OCI-LY7 (cell line): ENCODE results near the gene DEPDC7. TPM values are rescaled to one million over a fixed set of nuclear protein-coding genes. Genes with fewer than 3 reads are reported as not detected.

Experiments
- BruUV-seq: library from RNA; stranded (reverse); fragments of 400-500 nt; replicated peaks from 2 replicates; lab custom pipeline; 2021; lab: Mats Ljungman, UMichigan
- CTCF ChIA-PET: fragments of 300-600 bp; sonication (Branson Sonifier 250); formaldehyde crosslinking; loops from one replicate; lab custom pipeline; 2022; ENCODE audit warnings: antibody characterized with exemption; ENCODE audit not compliant: unreplicated experiment; lab: Charles Lee
- POLR2A ChIA-PET: fragments of 300-600 bp; sonication (Branson Sonifier 250); formaldehyde crosslinking; loops from one replicate; lab custom pipeline; 2022; ENCODE audit warnings: antibody characterized with exemption; lab: Charles Lee
- DNase-seq: peaks from one replicate; pipeline ENCODE4 v3.0.0-alpha.2; 2015; ENCODE audit warnings: low spot score
- H2AFZ ChIP-seq: fragments of 200-600 bp; sonication (generic), shearing (Covaris generic); 2 replicates; pipeline ENCODE4 v1.6.1; 2014; ENCODE audit warnings: mild to moderate bottlenecking, antibody characterized with exemption, low read length, moderate library complexity
- H3K27ac ChIP-seq: fragments of 200-600 bp; sonication (generic); 2 replicates; pipeline ENCODE4 v1.5.1; 2014; ENCODE audit warnings: mixed run types, low read depth, mild to moderate bottlenecking, moderate library complexity, low read length, inconsistent platforms; ENCODE audit not compliant: poor library complexity, severe bottlenecking
- H3K36me3 ChIP-seq: fragments of 200-600 bp; sonication (generic); 2 replicates; pipeline ENCODE4 v1.6.1; 2014; ENCODE audit warnings: mild to moderate bottlenecking, antibody characterized with exemption, low read length, moderate library complexity, mixed read lengths; ENCODE audit not compliant: insufficient read depth
- H3K4me1 ChIP-seq: fragments of 200-600 bp; sonication (generic); 2 replicates; pipeline ENCODE4 v1.5.1; 2014; ENCODE audit warnings: mild to moderate bottlenecking, low read length; ENCODE audit not compliant: insufficient read depth, poor library complexity, severe bottlenecking
- H3K4me2 ChIP-seq: fragments of 200-600 bp; sonication (generic); 2 replicates; pipeline ENCODE4 v1.6.1; 2014; ENCODE audit warnings: mild to moderate bottlenecking, low read length
- H3K4me3 ChIP-seq: fragments of 200-600 bp; sonication (generic); 2 replicates; pipeline ENCODE4 v1.5.1; 2014; ENCODE audit warnings: mild to moderate bottlenecking, low read depth, low read length; ENCODE audit not compliant: poor library complexity, severe bottlenecking
- H3K79me2 ChIP-seq: fragments of 200-600 bp; sonication (generic); 2 replicates; pipeline ENCODE4 v1.6.1; 2016; ENCODE audit warnings: low read depth, mild to moderate bottlenecking, low read length, moderate library complexity, mixed read lengths; ENCODE audit not compliant: insufficient read depth
- H3K9me2 ChIP-seq: fragments of 200-600 bp; sonication (generic); 2 replicates; pipeline ENCODE4 v1.6.1; 2016; ENCODE audit warnings: mild to moderate bottlenecking, low read length, mixed read lengths; ENCODE audit not compliant: insufficient read depth
- H3K9me3 ChIP-seq: fragments of 200-600 bp; sonication (generic); 2 replicates; pipeline ENCODE4 v1.6.1; 2014; ENCODE audit warnings: mild to moderate bottlenecking, mixed run types, low read length, mixed read lengths
- H4K20me1 ChIP-seq: fragments of 200-600 bp; sonication (generic); 2 replicates; pipeline ENCODE4 v1.6.1; 2014; ENCODE audit warnings: mild to moderate bottlenecking, antibody characterized with exemption, low read length, moderate library complexity, mixed read lengths; ENCODE audit not compliant: insufficient read depth
- CTCF ChIP-seq: fragments of 200-600 bp; sonication (generic); conservative IDR thresholded peaks from 2 replicates; pipeline ENCODE4 v1.5.1; 2014; ENCODE audit warnings: mild to moderate bottlenecking, antibody characterized with exemption, low read length, moderate library complexity, mixed read lengths
- EZH2phosphoT487 ChIP-seq: fragments of 200-600 bp; sonication (generic); IDR thresholded peaks from 2 replicates; pipeline ENCODE4 v1.6.1; 2018; ENCODE audit warnings: low read depth, borderline replicate concordance, mild to moderate bottlenecking, mixed run types, antibody characterized with exemption, low read length, moderate library complexity, mixed read lengths
- intact Hi-C: fragments of 100-400 bp; cut with micrococcal nuclease; formaldehyde crosslinking; loops from one replicate; pipeline ENCODE4 v1.10.0; 2022; ENCODE audit not compliant: unreplicated experiment
- total RNA-seq, 2 experiments: library from RNA; depleted of rRNA in 1 of 2; stranded (reverse); fragments of >200 nt in 1 of 2; shearing (Covaris generic) in 1 of 2; gene quantifications; 2 replicates each; pipeline ENCODE4 v1.2.3, GENCODE V29; 2014 to 2022

The DEPDC7 gene
- total RNA-seq, 2 experiments from 2014 or later = 0.66 to 1.5 TPM

- TF ChIP-seq CTCF (no peak), EZH2phosphoT487 (no peak)
- H3K36me3 ChIP-seq = no peaks in the 10 kb centered on the region
- H3K4me3 ChIP-seq = no peak overlapping the region
- no TSS peak for BruUV-seq
- H4K20me1 ChIP-seq = no peaks in the 10 kb centered on the region
- ChIA-PET POLR2A (no interaction called here), CTCF (no interaction called here)
- no peak overlapping the region for H2AFZ ChIP-seq
- H3K4me2 ChIP-seq = no peak overlapping the region
- no peaks in the 10 kb centered on the region for H3K9me2 ChIP-seq
- H3K9me3 ChIP-seq = no peaks in the 10 kb centered on the region
- intact Hi-C loops = no loop called here
- no peaks in the 10 kb centered on the region for H3K4me1 ChIP-seq
- H3K79me2 ChIP-seq = no peaks in the 10 kb centered on the region
- no peak for DNase-seq
- H3K27ac ChIP-seq = no peak overlapping the region
Measured at GRCh38 chr11:33006010-33006409, 9.7 kb upstream of the DEPDC7 start.

GRCh38 chr11:33013755-33014154 lies 1.9 kb upstream of the DEPDC7 start:
- no peak for DNase-seq
- intact Hi-C loops = no loop called here
- Histone ChIP-seq H3K79me2 (no peaks in the 10 kb centered on the region), H3K9me3 (no peaks in the 10 kb centered on the region), H3K27ac (no peak overlapping the region), H3K4me3 (no peak overlapping the region), H4K20me1 (no peaks in the 10 kb centered on the region), H3K4me1 (no peaks in the 10 kb centered on the region), H3K4me2 (no peak overlapping the region), H2AFZ (no peak overlapping the region), H3K36me3 (no peaks in the 10 kb centered on the region), H3K9me2 (no peaks in the 10 kb centered on the region)
- POLR2A ChIA-PET = no interaction called here
- no TSS peak for BruUV-seq
- CTCF ChIA-PET = interaction anchor here (1.0 kb wide), 1 partner anchor 25 kb away, joined by 3 read pairs; the partner anchor contains the start of gene TCP11L1
- no peak for TF ChIP-seq EZH2phosphoT487
- TF ChIP-seq CTCF = no peak

- Histone ChIP-seq H2AFZ (peak overlapping the region; percentile 79), H3K9me3 (no peaks in the 10 kb centered on the region), H3K36me3 (no peaks in the 10 kb centered on the region), H3K27ac (no peak overlapping the region), H3K79me2 (no peaks in the 10 kb centered on the region), H3K4me3 (peak overlapping the region; percentile 64), H3K9me2 (no peaks in the 10 kb centered on the region), H4K20me1 (no peaks in the 10 kb centered on the region), H3K4me1 (no peaks in the 10 kb centered on the region), H3K4me2 (peak overlapping the region; percentile 54)
- intact Hi-C loops = no loop called here
- DNase-seq = no peak
- ChIA-PET POLR2A (interaction anchor here (0.7 to 2.2 kb wide), 5 partner anchors 8 to 61 kb away, joined by 3 to 6 read pairs (median 4); no protein-coding TSS in a partner anchor), CTCF (interaction anchor here (0.6 kb wide), 1 partner anchor 85 kb away, joined by 4 read pairs; no protein-coding TSS in a partner anchor)
- TF ChIP-seq CTCF = no peak
- TF ChIP-seq EZH2phosphoT487 = no peak
- no TSS peak for BruUV-seq
Measured at GRCh38 chr11:33016654-33017053, 976 bp downstream of the DEPDC7 start.
